Kidney (tissue), 14 donors: ENCODE results near the gene HTRA3. TPM values are rescaled to one million over a fixed set of nuclear protein-coding genes. Genes with fewer than 3 reads are reported as not detected.

Experiments
- DNase-seq, 5 donors: peaks; one replicate each; pipeline ENCODE4 v3.0.0-alpha.2; 2013 to 2020
- FAIRE-seq: peaks from 2 replicates; lab custom pipeline; 2012; peaks lifted over from hg19 to GRCh38; lab: Jason Lieb, UNC
- H3K27ac ChIP-seq, 2 donors: one replicate each; pipeline ENCODE4 v1.7.0; 2013; ENCODE audit warnings: low read depth in 2 of 2, low read length in 2 of 2, inconsistent platforms in 1 of 2
- H3K27me3 ChIP-seq: one replicate; pipeline ENCODE4 v1.7.1; 2013; ENCODE audit warnings: low read length, inconsistent platforms; ENCODE audit not compliant: control insufficient read depth, insufficient read depth
- H3K36me3 ChIP-seq, 3 donors: one replicate each; pipeline versions ENCODE4 v1.7.0 to v1.7.1; 2013; ENCODE audit warnings: low read length in 3 of 3, control low read depth in 1 of 3, inconsistent platforms in 1 of 3; ENCODE audit not compliant: insufficient read depth in 3 of 3, control insufficient read depth in 2 of 3
- H3K4me1 ChIP-seq, 3 donors: one replicate each; pipeline versions ENCODE4 v1.7.0 to v1.7.1; 2013; ENCODE audit warnings: low read length in 3 of 3, inconsistent platforms in 1 of 3, low read depth in 1 of 3; ENCODE audit not compliant: control insufficient read depth in 2 of 3, insufficient read depth in 2 of 3
- H3K4me3 ChIP-seq, 3 donors: one replicate each; pipeline versions ENCODE4 v1.7.0 to v1.8.1; 2013; ENCODE audit warnings: low read length in 3 of 3, control low read depth in 1 of 3, inconsistent platforms in 1 of 3
- H3K9ac ChIP-seq, 3 donors: one replicate each; pipeline versions ENCODE4 v1.7.0 to v1.7.1; 2013; ENCODE audit warnings: low read length in 3 of 3, control low read depth in 1 of 3, inconsistent platforms in 1 of 3
- H3K9me3 ChIP-seq, 3 donors: one replicate each; pipeline versions ENCODE4 v1.7.0 to v1.7.1; 2013; ENCODE audit warnings: low read length in 3 of 3, control low read depth in 1 of 3, inconsistent platforms in 1 of 3; ENCODE audit not compliant: control insufficient read depth in 2 of 3, insufficient read depth in 1 of 3
- CTCF ChIP-seq: IDR thresholded peaks from 3 replicates; pipeline ENCODE4 v1.5.1; 2012; ENCODE audit warnings: mild to moderate bottlenecking, moderate library complexity, borderline replicate concordance; ENCODE audit not compliant: insufficient read depth; ENCODE audit errors: extremely low read depth
- intact Hi-C: fragments of 100-400 bp; cut with DNase I; formaldehyde crosslinking; loops from one replicate; pipeline ENCODE4 v1.11.1; 2022
- polyA plus RNA-seq: library from polyadenylated mRNA; stranded (reverse); fragments of 350-450 nt; fragmentation: Illumina TruSeq; extraction: RNeasy Lipid Tissue Mini Kit (QIAGEN cat#74804); gene quantifications from one replicate; pipeline ENCODE4 v1.2.3, GENCODE V29; 2014; ENCODE audit warnings: low read depth, low replicate concordance; ENCODE audit not compliant: insufficient read depth
- total RNA-seq: library from RNA; stranded (reverse); fragmentation: NEBNext Ultra II Directional; extraction: Animal tissue kit (Norgen Biotek cat#: 25700); gene quantifications from one replicate; pipeline ENCODE4 v1.2.1, GENCODE V29; 2021
- donor health status: control.
- donor health status: control.
- donor health status: control.
- donor health status: control.
- donor health status: control.
- donor health status: DM: yes; HTN: yes; CAD: no.
- donor health status: Normal renal cell carcinoma (clear cell type).

HTRA3 gene
- total and polyA plus RNA-seq, 2 donors from 2014 or later = 1.7 to 6.5 TPM

- intact Hi-C loops = no loop called here
- no peaks in the 10 kb centered on the region for H3K27me3 ChIP-seq
- no peak for TF ChIP-seq CTCF
- DNase-seq (peak in 2 of 5 donors; percentile 32 to 56), FAIRE-seq (no peak)
- no peaks in the 10 kb centered on the region for H3K9me3 ChIP-seq
- H3K4me3 ChIP-seq = no peak overlapping the region
- peaks cover 0 to 14% (median 5%) of the 10 kb centered on the region in 3 donors for H3K4me1 ChIP-seq
- no peak overlapping the region for H3K9ac ChIP-seq
- H3K36me3 ChIP-seq = no peaks in the 10 kb centered on the region
- H3K27ac ChIP-seq = no peak overlapping the region
Observed at GRCh38 chr4:8343262-8343966, 73.9 kb downstream of the HTRA3 start.

GRCh38 chr4:8343967-8344331 is 74.4 kb downstream of the HTRA3 start:
- FAIRE-seq (no peak), DNase-seq (no peak)
- H3K4me3 ChIP-seq = no peak overlapping the region
- H3K27ac ChIP-seq = no peak overlapping the region
- peaks cover 0 to 14% (median 5%) of the 10 kb centered on the region in 3 donors for H3K4me1 ChIP-seq
- no peaks in the 10 kb centered on the region for H3K36me3 ChIP-seq
- H3K27me3 ChIP-seq = no peaks in the 10 kb centered on the region
- no peak overlapping the region for H3K9ac ChIP-seq
- H3K9me3 ChIP-seq = no peaks in the 10 kb centered on the region
- intact Hi-C loops = no loop called here
- no peak for TF ChIP-seq CTCF

GRCh38 chr4:8344377-8344776 is 74.8 kb downstream of the HTRA3 start:
- Histone ChIP-seq H3K27ac (no peak overlapping the region), H3K36me3 (no peaks in the 10 kb centered on the region), H3K9ac (no peak overlapping the region), H3K9me3 (no peaks in the 10 kb centered on the region), H3K4me1 (peaks cover 0 to 14% (median 5%) of the 10 kb centered on the region in 3 donors), H3K4me3 (no peak overlapping the region), H3K27me3 (no peaks in the 10 kb centered on the region)
- no peak for TF ChIP-seq CTCF
- intact Hi-C loops = no loop called here
- DNase-seq (peak in 2 of 5 donors; percentile 25 to 51), FAIRE-seq (no peak)
